IMR-90 (cell line): ENCODE measurements around the gene SHB. TPM values are rescaled to one million over a fixed set of nuclear protein-coding genes. Genes with fewer than 3 reads are reported as not detected.

Experiments used
- ATAC-seq: fragments of 200-7000 bp; cut with Tn5 transposase; 2 replicates; pipeline ENCODE4 v1.9.1; 2020; ENCODE audit warnings: low read depth, mild to moderate bottlenecking, moderate library complexity
- BruUV-seq: library from RNA; stranded (reverse); fragments of 400-500 nt; replicated peaks from 2 replicates; lab custom pipeline; 2021; lab: Mats Ljungman, UMichigan
- CTCF ChIA-PET: fragments of 300-600 bp; formaldehyde crosslinking; extraction: SDS; loops from one replicate; lab custom pipeline; 2021; ENCODE audit warnings: antibody characterized with exemption; lab: Yijun Ruan, JAX
- POLR2A ChIA-PET: fragments of 300-600 bp; sonication (Branson Sonifier 250); formaldehyde crosslinking; loops from one replicate; lab custom pipeline; 2022; ENCODE audit warnings: antibody characterized with exemption; ENCODE audit not compliant: unreplicated experiment; lab: Charles Lee
- DNase-seq: peaks from one replicate; pipeline ENCODE4 v3.0.0; 2013
- H2AFZ ChIP-seq: replicated peaks from 2 replicates; pipeline ENCODE3; 2013; ENCODE audit warnings: low read length, mild to moderate bottlenecking; ENCODE audit not compliant: poor library complexity
- H2AK5ac ChIP-seq: 2 replicates; pipeline ENCODE4 v1.6.1; 2013; ENCODE audit warnings: low read depth, low read length, inconsistent platforms
- H2AK9ac ChIP-seq: replicated peaks from 2 replicates; pipeline ENCODE3; 2013; ENCODE audit warnings: mild to moderate bottlenecking, low read depth, low read length, moderate library complexity; ENCODE audit not compliant: poor library complexity
- H2BK120ac ChIP-seq: 2 replicates; pipeline ENCODE4 v1.6.1; 2013; ENCODE audit warnings: low read depth, low read length, inconsistent platforms
- H2BK15ac ChIP-seq: 3 replicates; pipeline ENCODE4 v1.6.1; 2013; ENCODE audit warnings: low read depth, low read length, inconsistent platforms
- H2BK20ac ChIP-seq: 2 replicates; pipeline ENCODE4 v1.6.1; 2013; ENCODE audit warnings: low read depth, mild to moderate bottlenecking, inconsistent platforms, low read length, moderate library complexity
- H2BK5ac ChIP-seq: 2 replicates; pipeline ENCODE4 v1.6.1; 2013; ENCODE audit warnings: mild to moderate bottlenecking, low read depth, low read length, inconsistent platforms; ENCODE audit not compliant: poor library complexity, severe bottlenecking
- H3K14ac ChIP-seq: replicated peaks from 2 replicates; pipeline ENCODE4 v1.6.1; 2013; ENCODE audit warnings: low read depth, low read length, inconsistent platforms
- H3K18ac ChIP-seq: 2 replicates; pipeline ENCODE4 v1.6.1; 2013; ENCODE audit warnings: low read depth, low read length, control low read depth
- H3K23ac ChIP-seq: 2 replicates; pipeline ENCODE4 v1.6.1; 2013; ENCODE audit warnings: low read depth, low read length, inconsistent platforms
- H3K27ac ChIP-seq: 2 replicates; pipeline ENCODE4 v1.5.1; 2013; ENCODE audit warnings: mild to moderate bottlenecking, control low read depth, low read length; ENCODE audit not compliant: insufficient read depth
- H3K27me3 ChIP-seq: 2 replicates; pipeline ENCODE4 v1.6.1; 2013; ENCODE audit warnings: low read length; ENCODE audit not compliant: control insufficient read depth, insufficient read depth
- H3K36me3 ChIP-seq: 2 replicates; pipeline ENCODE4 v1.6.1; 2013; ENCODE audit warnings: low read length, mixed read lengths; ENCODE audit not compliant: control insufficient read depth, insufficient read depth
- H3K4ac ChIP-seq: 2 replicates; pipeline ENCODE4 v1.6.1; 2013; ENCODE audit warnings: low read depth, low read length, inconsistent platforms
- H3K4me1 ChIP-seq: 2 replicates; pipeline ENCODE4 v1.6.1; 2013; ENCODE audit warnings: low read length, mixed read lengths; ENCODE audit not compliant: control insufficient read depth, insufficient read depth
- H3K4me2 ChIP-seq: 2 replicates; pipeline ENCODE4 v1.6.1; 2013; ENCODE audit warnings: low read depth, mild to moderate bottlenecking, control low read depth, low read length, moderate library complexity
- H3K4me3 ChIP-seq: 2 replicates; pipeline ENCODE4 v1.5.1; 2013; ENCODE audit warnings: low read depth, mild to moderate bottlenecking, control low read depth, low read length, moderate library complexity; ENCODE audit not compliant: insufficient read depth
- H3K56ac ChIP-seq: 2 replicates; pipeline ENCODE4 v1.6.1; 2013; ENCODE audit warnings: low read length, inconsistent platforms; ENCODE audit not compliant: insufficient read depth; ENCODE audit errors: extremely low read depth
- H3K79me1 ChIP-seq, 2 experiments: 2 replicates each; pipeline ENCODE4 v1.6.1; 2013; ENCODE audit warnings: low read length in 2 of 2, inconsistent platforms in 1 of 2, low read depth in 1 of 2
- H3K9ac ChIP-seq: 2 replicates; pipeline ENCODE4 v1.6.1; 2013; ENCODE audit warnings: low read depth, low read length, control low read depth
- H3K9me1 ChIP-seq: 2 replicates; pipeline ENCODE4 v1.6.1; 2013; ENCODE audit warnings: low read length, inconsistent platforms; ENCODE audit not compliant: insufficient read depth
- H3K9me3 ChIP-seq: 2 replicates; pipeline ENCODE4 v1.6.1; 2013; ENCODE audit warnings: low read length; ENCODE audit not compliant: control insufficient read depth, insufficient read depth
- H4K20me1 ChIP-seq: 2 replicates; pipeline ENCODE4 v1.6.1; 2013; ENCODE audit warnings: low read length, inconsistent platforms; ENCODE audit not compliant: insufficient read depth
- H4K5ac ChIP-seq: 2 replicates; pipeline ENCODE4 v1.6.1; 2013; ENCODE audit warnings: mild to moderate bottlenecking, low read depth, low read length, control low read depth
- H4K8ac ChIP-seq, 2 experiments: 2 replicates each; pipeline ENCODE4 v1.6.1; 2013; ENCODE audit warnings: low read depth in 2 of 2, low read length in 2 of 2, control low read depth in 1 of 2, inconsistent platforms in 1 of 2
- H4K91ac ChIP-seq: 2 replicates; pipeline ENCODE4 v1.6.1; 2013; ENCODE audit warnings: low read depth, low read length, inconsistent platforms; ENCODE audit not compliant: insufficient read depth
- NFE2L2 ChIP-seq: fragments of 150-350 bp; IDR thresholded peaks from 2 replicates; pipeline ENCODE4 v1.6.1; 2016; ENCODE audit warnings: low read depth, mild to moderate bottlenecking, low read length
- WGBS, 2 experiments: methylation state at CpG; one replicate each; pipeline versions ENCODE4 v1.1.5 to v1.1.7; 2013; ENCODE audit warnings: missing lambda C conversion rate in 2 of 2; ENCODE audit not compliant: insufficient read length in 1 of 2; ENCODE audit errors: extremely low coverage in 2 of 2; 5-methylcytosine and 5-hydroxymethylcytosine counted together
- dilution Hi-C: fragments of 300-500 bp; cut with HindIII; formaldehyde crosslinking; loops from one replicate; pipeline ENCODE4 v1.14.3; 2018; ENCODE audit warnings: low sequenced_read_pairs; ENCODE audit not compliant: unreplicated experiment
- in situ Hi-C: fragments of 300-500 bp; cut with MboI; formaldehyde crosslinking; loops from 3 replicates; pipeline ENCODE4 v1.14.3; 2019; ENCODE audit warnings: low sequenced_read_pairs, inconsistent platforms, mixed read lengths
- intact Hi-C: fragments of 100-400 bp; cut with micrococcal nuclease; formaldehyde crosslinking; loops from 2 replicates; pipeline ENCODE4 v1.10.0; 2022
- polyA plus RNA-seq, 3 experiments: library from polyadenylated mRNA; depleted of rRNA; stranded (reverse); fragments of >200 nt; gene quantifications; 2 replicates each; pipeline ENCODE4 v1.2.3, GENCODE V29; 2012; ENCODE audit warnings: low replicate concordance in 1 of 3
- total RNA-seq: library from RNA; depleted of rRNA; stranded (reverse); fragments of >200 nt; gene quantifications from 2 replicates; pipeline ENCODE4 v1.2.3, GENCODE V29; 2012
- TF ChIP-seq, protein P1 (sequence below): conservative IDR thresholded peaks from 2 replicates; pipeline ENCODE4 v1.5.1; 2012; ENCODE audit warnings: mild to moderate bottlenecking, low read depth, low read length, improper control_type of control experiment

Gene SHB
- total and polyA plus RNA-seq, 2 of the 4 experiments (the other 2 are of a cell fraction) = 6.1 to 20.4 TPM

DNA sequence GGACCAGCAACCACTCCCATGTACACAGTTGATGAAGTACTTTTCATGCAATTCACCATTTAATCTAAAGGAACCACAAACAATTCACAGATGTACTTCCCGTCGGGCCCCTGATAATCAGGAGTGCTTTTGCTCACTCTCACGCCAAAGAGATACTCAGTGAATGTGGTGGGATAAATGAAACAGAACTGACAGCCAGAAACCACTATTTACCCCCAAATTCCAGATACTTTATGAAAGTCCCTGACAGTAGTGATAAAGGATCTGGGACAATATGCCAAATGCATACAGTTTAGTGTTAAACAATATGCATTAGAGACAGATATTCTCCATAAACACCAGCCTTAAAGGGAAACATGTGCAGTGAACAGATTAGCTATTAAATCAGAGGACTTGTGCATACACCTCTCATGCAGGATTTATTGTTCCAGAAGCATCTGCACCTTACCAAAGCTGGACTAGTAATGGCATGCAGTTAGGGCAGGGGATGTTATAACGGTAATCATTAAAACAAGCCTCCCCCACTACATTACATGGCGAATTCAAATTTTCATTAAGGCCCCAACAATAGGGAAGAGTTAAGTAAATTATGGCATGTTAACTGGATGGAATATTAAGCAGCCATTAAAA lies 91.1 kb downstream of the SHB start:
- no peak overlapping the region for H2BK120ac ChIP-seq
- no TSS peak for BruUV-seq
- peak overlapping the region; percentile 29; the same call in 1 of the 2 replicates for H3K23ac ChIP-seq
- no peak overlapping the region for H3K14ac ChIP-seq
- H2BK20ac ChIP-seq = no peak overlapping the region
- H2BK15ac ChIP-seq = no peak overlapping the region
- H3K4me3 ChIP-seq = no peak overlapping the region
- ChIA-PET CTCF (no interaction called here), POLR2A (no interaction called here)
- TF ChIP-seq NFE2L2 = no peak
- TF ChIP-seq, protein P1, sequence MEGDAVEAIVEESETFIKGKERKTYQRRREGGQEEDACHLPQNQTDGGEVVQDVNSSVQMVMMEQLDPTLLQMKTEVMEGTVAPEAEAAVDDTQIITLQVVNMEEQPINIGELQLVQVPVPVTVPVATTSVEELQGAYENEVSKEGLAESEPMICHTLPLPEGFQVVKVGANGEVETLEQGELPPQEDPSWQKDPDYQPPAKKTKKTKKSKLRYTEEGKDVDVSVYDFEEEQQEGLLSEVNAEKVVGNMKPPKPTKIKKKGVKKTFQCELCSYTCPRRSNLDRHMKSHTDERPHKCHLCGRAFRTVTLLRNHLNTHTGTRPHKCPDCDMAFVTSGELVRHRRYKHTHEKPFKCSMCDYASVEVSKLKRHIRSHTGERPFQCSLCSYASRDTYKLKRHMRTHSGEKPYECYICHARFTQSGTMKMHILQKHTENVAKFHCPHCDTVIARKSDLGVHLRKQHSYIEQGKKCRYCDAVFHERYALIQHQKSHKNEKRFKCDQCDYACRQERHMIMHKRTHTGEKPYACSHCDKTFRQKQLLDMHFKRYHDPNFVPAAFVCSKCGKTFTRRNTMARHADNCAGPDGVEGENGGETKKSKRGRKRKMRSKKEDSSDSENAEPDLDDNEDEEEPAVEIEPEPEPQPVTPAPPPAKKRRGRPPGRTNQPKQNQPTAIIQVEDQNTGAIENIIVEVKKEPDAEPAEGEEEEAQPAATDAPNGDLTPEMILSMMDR = no peak
- no peaks in the 10 kb centered on the region for H3K9me3 ChIP-seq
- peak overlapping the region; percentile 4; the same call in 1 of the 2 replicates for H3K18ac ChIP-seq
- no peak overlapping the region for H2AFZ ChIP-seq
- ATAC-seq = no peak
- H2AK5ac ChIP-seq = peak overlapping the region; percentile 25; the same call in 1 of the 2 replicates
- H2BK5ac ChIP-seq = no peak overlapping the region
- H4K8ac ChIP-seq = no peak overlapping the region
- peak overlapping the region; percentile 58; the same call in 1 of the 2 replicates for H4K5ac ChIP-seq
- H3K4me2 ChIP-seq = no peak overlapping the region
- peak overlapping the region; percentile 27; the same call in 1 of the 2 replicates for H3K27ac ChIP-seq
- dilution Hi-C loops = no loop called here
- no peak overlapping the region for H3K4ac ChIP-seq
- intact Hi-C loops = loop anchor here (2.0 to 5.0 kb wide), 3 partner anchors 31 to 164 kb away; no protein-coding TSS in a partner anchor
- no peaks in the 10 kb centered on the region for H3K27me3 ChIP-seq
- peaks cover 18% of the 10 kb centered on the region for H3K9me1 ChIP-seq
- no peak overlapping the region for H3K9ac ChIP-seq
- WGBS, 2 experiments = no CpG with 5 or more reads among the region's 5 CpGs
- H3K56ac ChIP-seq = no peak overlapping the region
- peaks cover 15% of the 10 kb centered on the region for H3K4me1 ChIP-seq
- peaks cover 12% of the 10 kb centered on the region for H3K36me3 ChIP-seq
- H4K91ac ChIP-seq = no peak overlapping the region
- H2AK9ac ChIP-seq = no peak overlapping the region
- H4K20me1 ChIP-seq = peaks cover 28% of the 10 kb centered on the region; the same call in 1 of the 2 replicates
- in situ Hi-C loops = no loop called here
- H3K79me1 ChIP-seq = peaks cover 47 to 85% of the 10 kb centered on the region in 2 experiments; a peak in 3 of 4 replicates
- DNase-seq = no peak
